NCI-H128 (cell line): Measurements from ENCODE around the gene SART3.
"Not testable (repeated sequence)": the region's sequence is repeated elsewhere in the genome, so short reads cannot be mapped to it uniquely, and the experiment has no call there.

Source experiments
- DNase-seq: peaks from one replicate; lab custom pipeline; 2025; ENCODE audit not compliant: unreplicated experiment; lab: John Stamatoyannopoulos, UW

The SART3 gene

GRCh38 chr12:108495054-108495453 is 65.9 kb downstream of the SART3 start:
- DNase-seq = no peak

- DNase-seq = no peak
These were observed 69.7 kb downstream of the SART3 start for GRCh38 chr12:108491256-108491655.

GRCh38 chr12:108487029-108487428 is 73.9 kb downstream of the SART3 start:
- DNase-seq = not testable (repeated sequence)

GRCh38 chr12:108485371-108485770 is 75.6 kb downstream of the SART3 start:
- DNase-seq = not testable (repeated sequence)

GRCh38 chr12:108484845-108485244 is 76.1 kb downstream of the SART3 start:
- DNase-seq = no peak

- no peak for DNase-seq
These were observed 76.5 kb downstream of the SART3 start for GRCh38 chr12:108484431-108484830.

GRCh38 chr12:108483213-108484059 is 77.5 kb downstream of the SART3 start:
- DNase-seq = no peak

GRCh38 chr12:108482717-108483212 is 78.2 kb downstream of the SART3 start:
- DNase-seq = no peak

- DNase-seq = no peak
These were observed 81.5 kb downstream of the SART3 start for GRCh38 chr12:108479364-108480070.

GRCh38 chr12:108478611-108479206 is 82.3 kb downstream of the SART3 start:
- no peak for DNase-seq

- DNase-seq = no peak
These were observed 83.1 kb downstream of the SART3 start for GRCh38 chr12:108477881-108478259.

- DNase-seq = no peak
These were observed 83.7 kb downstream of the SART3 start for GRCh38 chr12:108477055-108477880.

- DNase-seq = no peak
These were observed 85.6 kb downstream of the SART3 start for GRCh38 chr12:108475396-108475795.

- DNase-seq = no peak
These were observed 87.4 kb downstream of the SART3 start for GRCh38 chr12:108473400-108474055.
